Measurements from ENCODE around the gene UBQLN1. TPM values are rescaled to one million over a fixed set of nuclear protein-coding genes. Genes with fewer than 3 reads are reported as not detected.

UBQLN1 gene
- total and polyA plus RNA-seq, 9 of the 15 experiments (the other 6 are each of a cell fraction or from before 2014, with no cell fraction given), result 7.5 to 120 (median 52.8) TPM

GRCh38 chr9:83707768-83708514, at the start of gene UBQLN1 (continued):
- no peak for TF ChIP-seq ZNF408 (CRISPR knock-in tag; IDR thresholded peaks at IDR 0.05; ENCODE audit: low read depth)
- no peak for TF ChIP-seq HEY1 (CRISPR knock-in tag; IDR thresholded peaks at IDR 0.05; ENCODE audit: borderline replicate concordance)
- TF ChIP-seq MBD2 (IDR thresholded peaks at IDR 0.05; ENCODE audit: borderline replicate concordance, low read depth), result peak; percentile 47; the same call in 1 of the 2 replicates
- TF ChIP-seq JUND (IDR thresholded peaks at IDR 0.05; ENCODE audit: borderline replicate concordance, low read depth, low read length), result peak; percentile 80
- no peak; the same call in 1 of the 3 replicates for TF ChIP-seq JUND (tag; IDR thresholded peaks at IDR 0.05; ENCODE audit: borderline replicate concordance, low read depth, low read length)
- TF ChIP-seq, protein P1, sequence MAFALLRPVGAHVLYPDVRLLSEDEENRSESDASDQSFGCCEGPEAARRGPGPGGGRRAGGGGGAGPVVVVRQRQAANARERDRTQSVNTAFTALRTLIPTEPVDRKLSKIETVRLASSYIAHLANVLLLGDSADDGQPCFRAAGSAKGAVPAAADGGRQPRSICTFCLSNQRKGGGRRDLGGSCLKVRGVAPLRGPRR (CRISPR knock-in tag; IDR thresholded peaks at IDR 0.05), result no peak
- TF ChIP-seq, protein P2, sequence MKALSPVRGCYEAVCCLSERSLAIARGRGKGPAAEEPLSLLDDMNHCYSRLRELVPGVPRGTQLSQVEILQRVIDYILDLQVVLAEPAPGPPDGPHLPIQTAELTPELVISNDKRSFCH (CRISPR knock-in tag; IDR thresholded peaks at IDR 0.05), result no peak
- TF ChIP-seq, protein P2 (tag; IDR thresholded peaks at IDR 0.05), result no peak; the same call in 1 of the 2 replicates
- TF ChIP-seq ZNF644 (tag; IDR thresholded peaks at IDR 0.05; ENCODE audit: low read depth), result no peak; the same call in 1 of the 2 replicates
- peak; percentile 74 for TF ChIP-seq PML (IDR thresholded peaks at IDR 0.05; ENCODE audit: low read length)
- no peak for TF ChIP-seq BCOR (IDR thresholded peaks at IDR 0.05)
- TF ChIP-seq FOXO4 (CRISPR knock-in tag; IDR thresholded peaks at IDR 0.05), result no peak
- TF ChIP-seq CEBPZ (IDR thresholded peaks at IDR 0.05; ENCODE audit: borderline replicate concordance, low read depth, low read length), result no peak
- no peak for TF ChIP-seq HDAC8 (tag; IDR thresholded peaks at IDR 0.05)
- TF ChIP-seq ATF7 (IDR thresholded peaks at IDR 0.05), result peak; percentile 98
- peak; percentile 20 for TF ChIP-seq HMGN3 (IDR thresholded peaks at IDR 0.05; ENCODE audit: borderline replicate concordance, extremely low read depth, insufficient read length, low read depth, low read length)
- TF ChIP-seq MCM7 (IDR thresholded peaks at IDR 0.05), result no peak
- peak; percentile 82 for TF ChIP-seq HNRNPK (IDR thresholded peaks at IDR 0.05; ENCODE audit: low read depth, low read length, poor library complexity, severe bottlenecking)
- TF ChIP-seq ZNF778 (CRISPR knock-in tag; IDR thresholded peaks at IDR 0.05), result no peak
- TF ChIP-seq MEF2D (tag; conservative IDR thresholded peaks at IDR 0.05; ENCODE audit: low read depth), result no peak
- TF ChIP-seq ARID2 (IDR thresholded peaks at IDR 0.05), result no peak
- peak; percentile 50; the same call in 1 of the 2 replicates for TF ChIP-seq CHCHD3 (CRISPR knock-in tag; IDR thresholded peaks at IDR 0.05)
- no peak for TF ChIP-seq ZNF431 (CRISPR knock-in tag; IDR thresholded peaks at IDR 0.05)
- no peak for TF ChIP-seq ZNF561 (CRISPR knock-in tag; conservative IDR thresholded peaks at IDR 0.05)
- no peak for TF ChIP-seq ZNF165 (CRISPR knock-in tag; IDR thresholded peaks at IDR 0.05; ENCODE audit: borderline replicate concordance)

Measured in K562 (cell line).